GM04503 (cell line): ENCODE results near the gene ROR2.

ENCODE experiments used
- DNase-seq: peaks from one replicate; pipeline ENCODE4 v3.0.0-alpha.2; 2012; ENCODE audit warnings: low read depth

ROR2 gene

GRCh38 chr9:91736898-91737601 lies 213.0 kb downstream of the ROR2 start:
- DNase-seq, result no peak

GRCh38 chr9:91736311-91736710 lies 213.7 kb downstream of the ROR2 start:
- DNase-seq, result no peak

- no peak for DNase-seq
Measured at GRCh38 chr9:91735049-91735448, 215.0 kb downstream of the ROR2 start.

DNA sequence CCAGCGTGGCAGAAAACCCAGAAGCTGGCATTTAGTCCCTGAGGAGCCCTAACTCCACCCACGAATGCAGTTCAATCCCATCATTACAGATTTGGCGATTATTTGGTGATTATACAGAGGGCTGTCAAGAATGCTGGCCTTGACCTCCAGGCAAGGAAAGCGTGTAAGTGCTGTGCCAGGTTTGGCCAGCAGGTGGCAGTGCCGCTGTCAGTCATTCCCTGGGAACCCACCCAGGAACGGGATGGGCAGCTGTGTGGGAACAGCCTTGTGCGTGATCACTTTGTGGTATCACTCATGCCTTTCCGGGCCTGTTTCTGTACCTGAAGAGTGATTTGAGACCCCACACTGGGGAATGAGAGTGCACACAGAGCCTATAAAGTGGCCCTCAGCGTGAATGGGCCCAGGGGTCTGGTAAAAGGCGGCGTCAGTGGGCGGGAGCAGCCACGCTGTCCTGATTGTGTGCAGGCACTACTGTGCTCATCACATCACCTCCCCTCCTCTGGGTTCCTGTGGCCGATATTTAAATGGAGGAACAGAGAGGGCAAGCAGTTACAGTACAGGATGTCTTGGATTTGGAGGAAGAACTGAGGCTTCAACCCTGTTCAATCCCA lies 215.6 kb downstream of the ROR2 start:
- DNase-seq, result no peak

DNA sequence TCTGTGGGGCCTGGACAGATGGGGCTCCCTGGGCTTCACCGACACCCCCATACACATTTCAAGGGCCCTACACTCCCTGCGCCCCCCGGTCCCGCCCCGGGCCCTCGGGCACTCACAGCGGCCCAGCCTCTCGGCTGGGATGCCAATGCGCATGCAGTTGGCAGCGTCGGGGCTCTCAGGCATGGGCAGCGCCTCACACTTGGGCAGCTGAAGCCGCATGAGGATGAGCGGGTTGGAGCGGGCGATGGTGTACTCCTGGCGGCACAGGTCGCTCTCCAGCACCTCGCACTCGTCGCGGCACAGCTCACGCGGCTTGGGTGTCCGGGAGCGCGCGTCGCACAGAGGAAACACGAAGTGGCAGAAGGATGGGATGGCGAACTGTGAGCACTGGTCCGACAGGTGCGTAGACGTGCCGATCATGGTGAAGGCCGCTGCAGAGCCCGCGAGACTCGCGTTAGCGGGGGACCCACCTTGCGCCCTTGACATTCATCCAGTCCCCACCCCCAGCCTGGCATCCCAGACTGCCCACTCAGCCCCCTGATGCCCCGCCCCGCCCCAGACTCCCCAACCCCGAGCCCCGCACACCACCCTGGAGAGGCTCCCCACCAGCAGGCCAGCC lies 216.9 kb downstream of the ROR2 start:
- no peak for DNase-seq

GRCh38 chr9:91732187-91733005 lies 217.6 kb downstream of the ROR2 start:
- no peak for DNase-seq

DNA sequence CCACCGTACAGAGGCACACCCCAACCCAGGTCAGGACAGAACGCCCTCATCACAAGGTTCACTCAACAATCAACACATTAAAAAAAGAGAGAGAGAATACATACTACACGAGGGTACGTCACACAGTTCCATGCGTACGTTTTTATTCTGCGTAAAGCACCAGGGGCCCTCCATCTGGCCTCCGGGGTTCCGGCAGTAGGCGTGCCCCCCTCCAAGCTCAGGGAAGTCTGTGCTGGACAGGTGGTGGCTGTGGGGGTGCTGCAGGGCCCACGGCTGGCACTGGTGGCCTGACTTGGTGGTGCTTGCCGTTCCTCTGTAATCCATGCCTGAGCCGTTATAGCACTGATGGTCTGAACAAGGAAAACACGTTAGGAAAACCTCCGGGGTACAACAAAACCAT lies 219.2 kb downstream of the ROR2 start:
- DNase-seq, result no peak

- no peak for DNase-seq
Measured at GRCh38 chr9:91729558-91729842, 220.5 kb downstream of the ROR2 start.

DNA sequence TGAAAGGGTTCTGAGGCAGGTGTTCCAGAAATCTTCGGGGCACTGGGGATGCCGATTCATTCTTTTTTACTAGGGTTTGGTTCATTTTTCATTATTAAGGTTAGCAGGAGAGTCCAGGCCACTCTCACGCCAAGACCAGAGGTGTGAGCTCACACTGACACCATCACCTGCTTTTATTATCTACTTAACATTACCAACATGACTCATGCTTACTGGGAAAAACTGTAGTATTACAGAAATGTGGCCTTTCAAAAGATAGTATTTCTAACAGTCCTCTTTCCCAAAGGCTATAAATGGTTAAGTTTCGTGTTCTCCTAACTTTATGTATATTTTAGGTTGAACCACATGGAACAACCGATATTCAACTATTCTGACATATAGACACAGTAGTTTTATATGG lies 222.1 kb downstream of the ROR2 start:
- DNase-seq, result no peak

DNA sequence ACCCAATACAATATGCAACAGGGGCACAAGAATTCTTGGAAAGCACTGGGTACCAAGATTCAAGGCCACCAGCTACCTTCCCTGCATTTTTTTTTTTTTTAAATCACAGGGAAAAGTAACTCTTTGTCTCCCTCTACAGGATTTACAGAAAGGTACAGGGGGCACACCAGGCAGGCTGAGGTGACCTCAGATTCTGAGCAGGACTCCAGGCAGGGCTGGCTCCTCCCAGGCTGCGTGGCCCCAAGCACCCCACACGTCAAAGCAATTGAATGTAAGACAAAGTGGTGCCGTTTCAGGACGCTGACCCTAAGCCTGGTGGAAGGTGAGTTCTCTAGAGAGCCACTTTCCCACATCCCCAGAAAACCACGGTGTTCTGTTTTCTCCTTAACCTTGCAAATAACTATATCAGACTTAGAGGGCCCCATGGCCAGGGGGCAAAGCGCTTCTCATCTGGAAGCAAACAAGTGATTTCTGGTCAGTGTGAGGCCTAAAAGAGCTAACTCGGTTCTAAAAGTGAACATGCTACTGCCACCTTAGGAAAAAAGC lies 222.6 kb downstream of the ROR2 start:
- DNase-seq, result no peak

DNA sequence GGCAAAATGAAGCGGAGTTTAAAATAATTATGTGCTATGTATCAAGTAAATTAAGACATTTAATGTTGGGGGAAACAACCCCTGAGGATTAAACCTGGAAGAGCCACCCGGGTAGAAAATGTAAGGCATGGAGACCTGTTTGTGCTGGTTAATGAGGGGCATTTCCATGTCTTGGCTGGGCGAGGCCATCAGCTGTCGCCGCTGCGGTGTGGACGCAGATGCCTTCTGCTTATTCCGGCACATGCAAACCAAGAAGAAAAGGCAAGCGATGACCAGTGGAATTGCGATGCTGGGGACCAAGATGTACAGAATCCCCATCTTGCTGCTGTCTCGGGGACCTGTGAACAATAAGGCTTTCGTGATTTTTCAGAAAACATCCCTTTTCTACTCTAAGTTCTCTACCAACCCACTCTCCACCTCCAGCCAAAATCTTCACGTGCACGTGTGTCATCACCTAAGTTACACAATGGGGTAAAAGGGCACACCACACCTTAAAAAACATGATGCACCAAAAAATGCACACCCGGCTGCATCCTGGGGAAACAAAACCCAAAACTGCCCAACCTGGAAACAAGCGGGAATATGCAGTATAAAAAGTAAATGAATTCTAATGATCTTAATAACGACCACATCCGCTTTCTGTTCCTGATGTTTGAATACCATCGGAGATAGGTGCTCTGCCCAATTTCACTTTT lies 223.5 kb downstream of the ROR2 start:
- no peak for DNase-seq

DNA sequence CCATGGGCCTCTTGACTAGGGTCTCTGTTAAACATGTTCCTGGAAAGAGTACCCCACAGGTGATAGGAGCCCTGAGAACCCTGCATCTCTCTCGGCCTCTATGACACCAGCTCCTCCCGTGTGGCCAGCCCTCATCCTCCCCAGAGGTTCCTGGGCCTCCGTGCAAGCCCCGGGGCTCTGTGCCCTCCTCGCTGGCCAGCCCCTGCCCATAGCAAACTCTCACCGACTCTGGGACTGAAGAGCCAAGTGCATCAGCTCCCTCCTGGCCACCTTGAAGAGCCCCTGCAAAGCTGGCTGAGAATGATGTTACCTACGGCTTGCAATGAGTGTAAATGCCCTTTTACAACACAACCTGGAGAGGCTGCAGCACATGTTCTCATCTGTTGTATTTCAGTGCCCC lies 224.4 kb downstream of the ROR2 start:
- no peak for DNase-seq

DNA sequence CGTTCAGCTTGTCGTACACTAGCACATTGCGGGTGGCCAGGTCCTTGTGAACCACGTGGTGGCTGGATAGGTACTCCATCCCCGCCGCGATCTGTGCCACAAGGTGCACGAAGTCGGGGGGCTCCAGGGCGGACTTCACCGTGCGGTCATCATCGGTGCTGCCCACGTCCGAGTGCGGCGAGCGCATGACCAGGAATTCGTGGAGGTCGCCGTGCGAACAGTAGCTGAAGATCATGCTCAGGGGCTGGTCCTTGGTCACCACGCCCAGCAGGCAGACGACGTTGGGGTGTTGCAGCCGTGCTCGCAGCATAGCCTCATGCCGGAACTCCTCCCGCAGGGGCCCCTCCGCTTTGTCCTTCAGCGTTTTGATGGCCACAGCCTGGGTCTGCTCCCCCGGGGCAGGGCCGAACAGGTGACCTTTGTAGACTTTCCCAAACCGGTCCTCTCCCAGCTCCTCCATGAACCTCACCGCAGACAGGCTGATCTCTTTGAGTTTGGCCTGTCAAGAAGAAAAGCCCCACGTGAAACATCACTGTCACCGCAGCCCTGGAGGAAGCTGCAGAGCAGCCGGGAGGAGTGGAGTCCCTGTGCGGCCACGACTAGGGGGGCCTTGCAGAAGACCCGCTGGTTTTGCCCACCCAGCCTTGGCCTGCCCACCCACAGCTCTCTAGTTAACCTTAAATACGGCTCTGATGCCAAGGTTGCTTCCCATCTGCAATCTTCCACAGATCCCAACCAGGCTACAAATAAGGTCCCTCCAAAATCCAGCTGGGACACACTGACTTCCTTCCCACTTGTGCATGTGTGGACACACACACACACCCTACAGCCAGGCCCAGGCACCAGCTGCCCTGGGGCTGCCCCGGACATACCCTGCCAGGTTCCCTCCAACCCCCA lies 225.2 kb downstream of the ROR2 start:
- no peak for DNase-seq

DNA sequence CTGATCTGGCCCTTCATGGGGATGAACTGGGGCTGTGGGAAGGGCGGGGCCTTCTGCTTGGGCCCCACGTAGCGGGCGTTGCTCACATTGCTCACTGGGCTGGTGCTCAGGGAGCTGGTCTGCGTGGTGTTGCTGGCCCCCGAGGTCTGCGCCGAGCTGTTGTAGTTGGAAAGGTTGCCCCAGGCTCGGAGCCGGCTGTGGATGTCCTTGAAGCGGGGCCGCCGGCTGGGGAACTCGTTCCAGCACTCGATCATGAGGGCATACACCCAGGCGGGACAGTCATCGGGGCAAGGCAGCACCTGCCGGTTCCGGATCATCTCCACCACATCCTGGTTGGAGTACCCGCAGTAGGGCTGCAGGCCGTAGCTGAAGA lies 226.0 kb downstream of the ROR2 start:
- no peak for DNase-seq

- DNase-seq, result no peak
Measured at GRCh38 chr9:91723420-91724067, 226.5 kb downstream of the ROR2 start.

GRCh38 chr9:91720751-91721705 lies 229.0 kb downstream of the ROR2 start:
- DNase-seq, result no peak

DNA sequence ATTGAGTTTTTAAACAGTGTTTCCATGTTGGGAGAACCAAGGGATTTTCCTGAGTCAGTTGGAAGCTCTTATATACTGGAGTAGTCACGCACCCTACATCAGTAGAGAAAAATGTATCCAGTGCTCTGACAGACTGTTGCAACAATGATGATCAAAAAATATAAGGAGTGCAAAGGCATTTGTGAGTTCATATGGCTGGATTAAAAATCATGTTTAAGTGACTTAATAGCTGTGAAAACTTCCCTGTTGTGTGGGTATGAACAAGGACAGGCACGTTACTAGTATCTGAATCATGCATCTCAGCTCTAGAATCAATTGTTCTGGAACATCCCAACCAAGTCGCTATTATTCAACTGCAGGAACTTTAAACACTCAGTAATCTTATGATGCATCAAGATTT lies 229.7 kb downstream of the ROR2 start:
- DNase-seq, result no peak

DNA sequence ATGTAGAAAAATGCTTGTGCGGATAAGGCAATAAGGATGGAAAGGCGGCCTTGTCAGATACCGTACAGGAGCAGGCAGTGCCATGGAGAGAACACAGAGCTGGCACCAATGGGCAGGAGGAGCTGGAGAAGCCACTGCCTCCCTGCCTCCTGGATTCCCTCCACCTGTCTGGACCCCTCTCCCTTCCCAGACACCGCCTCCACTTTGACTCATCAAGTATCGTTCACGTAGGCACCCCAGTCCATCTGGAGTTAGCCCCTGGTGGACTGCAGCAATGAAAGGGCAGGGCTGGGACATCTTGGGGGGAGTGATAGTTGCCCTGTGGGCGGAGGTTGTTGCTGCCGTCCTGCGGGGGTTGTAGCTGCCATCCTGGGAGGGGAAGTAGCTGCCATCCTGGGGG lies 232.0 kb downstream of the ROR2 start:
- no peak for DNase-seq

- no peak for DNase-seq
Measured at GRCh38 chr9:91716815-91717214, 233.2 kb downstream of the ROR2 start.
